ENCODE results near the gene SNX24. TPM values are rescaled to one million over a fixed set of nuclear protein-coding genes. Genes with fewer than 3 reads are reported as not detected.

SNX24 gene
- polyA plus RNA-seq, 3 donors: 3.5 to 10.6 (median 8.0) TPM

DNA sequence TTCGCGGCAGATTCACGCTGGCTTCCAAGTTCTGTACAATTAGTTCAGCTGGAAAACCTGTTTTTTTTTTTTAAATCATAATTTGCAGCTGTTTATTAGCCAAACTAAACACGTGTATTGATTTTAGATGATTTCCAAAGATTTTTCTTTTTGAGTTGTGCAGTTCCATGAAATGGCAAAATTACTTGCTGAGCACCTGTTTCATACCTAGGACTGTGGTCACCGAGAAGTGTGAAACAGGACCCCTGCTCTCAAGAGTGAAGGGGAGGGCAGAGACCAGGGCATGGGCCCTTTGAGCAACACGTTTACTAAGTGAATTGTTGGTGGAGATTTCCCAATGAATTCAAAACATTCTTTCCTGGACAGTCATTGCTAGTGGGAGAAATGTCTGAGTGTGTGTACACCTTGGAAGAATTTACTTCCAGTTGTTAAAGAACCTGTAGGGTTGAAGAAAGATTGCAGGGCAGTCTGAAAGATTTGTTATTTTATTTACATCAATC is 688 bp downstream of the SNX24 start:
- Histone ChIP-seq H4K20me1 (ENCODE audit: insufficient read depth, low read length) (no peaks in the 10 kb centered on the region), H3K4me1 (ENCODE audit: control insufficient read depth in 1 of 2, insufficient read depth in 2 of 2, low read length in 2 of 2) (peaks cover 40 to 65% of the 10 kb centered on the region in 2 donors), H3K27me3 (ENCODE audit: control insufficient read depth in 2 of 2, insufficient read depth in 2 of 2, low read length in 2 of 2) (no peaks in the 10 kb centered on the region), H3K79me2 (ENCODE audit: insufficient read depth, low read length) (no peaks in the 10 kb centered on the region), H3K36me3 (replicated peaks in 1 of 2; ENCODE audit: control insufficient read depth in 1 of 2, insufficient read depth in 2 of 2, low read length in 2 of 2) (no peaks in the 10 kb centered on the region), H3K4me2 (replicated peaks; ENCODE audit: extremely low read depth, low read length, poor library complexity, severe bottlenecking) (peak overlapping the region; percentile 97), H2AFZ (ENCODE audit: insufficient read depth, low read depth, low read length, poor library complexity, severe bottlenecking) (peak overlapping the region; percentile 93), H3K9me3 (replicated peaks in 1 of 2; ENCODE audit: control insufficient read depth in 1 of 2, insufficient read depth in 1 of 2, low read length in 2 of 2) (no peaks in the 10 kb centered on the region), H3K27ac (ENCODE audit: low read depth in 1 of 2, low read length in 2 of 2) (peak overlapping the region in 1 of 2 donors; percentile 52), H3K9ac (ENCODE audit: insufficient read depth, low read length, poor library complexity, severe bottlenecking) (peak overlapping the region; percentile 69), H3K4me3 (replicated peaks in 1 of 3; ENCODE audit: low read depth in 2 of 3, low read length in 3 of 3) (peak overlapping the region; percentile 64 to 93 (median 85))
- Mint-ChIP-seq H3K27me3 (ENCODE audit: low read depth in 3 of 3) (peaks cover 2 to 6% (median 2%) of the 10 kb centered on the region in 3 donors), H3K27ac (peak overlapping the region in 3 of 7 donors; percentile 46 to 54 (median 50)), H3K36me3 (peaks cover 4 to 6% of the 10 kb centered on the region in 2 donors), H3K4me3 (peak overlapping the region; percentile 81 to 84), H3K4me1 (peaks cover 52% of the 10 kb centered on the region), H3K9me3 (peaks cover 0 to 2% (median 0%) of the 10 kb centered on the region in 7 donors)
- TF ChIP-seq, protein P1, sequence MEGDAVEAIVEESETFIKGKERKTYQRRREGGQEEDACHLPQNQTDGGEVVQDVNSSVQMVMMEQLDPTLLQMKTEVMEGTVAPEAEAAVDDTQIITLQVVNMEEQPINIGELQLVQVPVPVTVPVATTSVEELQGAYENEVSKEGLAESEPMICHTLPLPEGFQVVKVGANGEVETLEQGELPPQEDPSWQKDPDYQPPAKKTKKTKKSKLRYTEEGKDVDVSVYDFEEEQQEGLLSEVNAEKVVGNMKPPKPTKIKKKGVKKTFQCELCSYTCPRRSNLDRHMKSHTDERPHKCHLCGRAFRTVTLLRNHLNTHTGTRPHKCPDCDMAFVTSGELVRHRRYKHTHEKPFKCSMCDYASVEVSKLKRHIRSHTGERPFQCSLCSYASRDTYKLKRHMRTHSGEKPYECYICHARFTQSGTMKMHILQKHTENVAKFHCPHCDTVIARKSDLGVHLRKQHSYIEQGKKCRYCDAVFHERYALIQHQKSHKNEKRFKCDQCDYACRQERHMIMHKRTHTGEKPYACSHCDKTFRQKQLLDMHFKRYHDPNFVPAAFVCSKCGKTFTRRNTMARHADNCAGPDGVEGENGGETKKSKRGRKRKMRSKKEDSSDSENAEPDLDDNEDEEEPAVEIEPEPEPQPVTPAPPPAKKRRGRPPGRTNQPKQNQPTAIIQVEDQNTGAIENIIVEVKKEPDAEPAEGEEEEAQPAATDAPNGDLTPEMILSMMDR (IDR thresholded peaks at IDR 0.05): no peak
- no peak for DNase-seq
- WGBS (ENCODE audit: insufficient coverage): 0% methylated on average over 3 of the region's 6 CpGs
- intact Hi-C loops (cut with micrococcal nuclease): no loop called here

DNA sequence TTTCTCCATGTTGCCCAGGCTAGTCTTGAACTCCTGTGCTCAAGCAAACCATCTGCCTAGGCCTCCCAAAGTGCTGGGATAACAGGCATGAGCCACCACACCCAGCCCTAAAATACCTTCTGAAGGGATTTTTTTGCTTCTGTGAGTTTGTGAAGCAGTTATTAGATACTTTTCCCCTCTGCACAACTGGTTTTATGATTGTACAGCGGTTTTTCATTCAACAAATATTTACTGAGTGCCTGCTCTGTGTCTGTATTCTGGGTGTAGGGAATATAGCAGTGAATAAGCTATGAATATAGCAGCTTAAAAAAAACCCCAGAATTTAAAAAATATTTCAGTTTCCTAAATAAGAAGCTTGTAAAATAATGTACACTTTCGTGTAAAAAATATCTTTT is 2.3 kb downstream of the SNX24 start:
- Histone ChIP-seq H3K27me3 (ENCODE audit: control insufficient read depth in 2 of 2, insufficient read depth in 2 of 2, low read length in 2 of 2) (no peaks in the 10 kb centered on the region), H3K4me1 (ENCODE audit: control insufficient read depth in 1 of 2, insufficient read depth in 2 of 2, low read length in 2 of 2) (peaks cover 40 to 66% of the 10 kb centered on the region in 2 donors), H3K4me2 (replicated peaks; ENCODE audit: extremely low read depth, low read length, poor library complexity, severe bottlenecking) (no peak overlapping the region), H3K9ac (ENCODE audit: insufficient read depth, low read length, poor library complexity, severe bottlenecking) (no peak overlapping the region), H3K79me2 (ENCODE audit: insufficient read depth, low read length) (peaks cover 5% of the 10 kb centered on the region), H3K9me3 (replicated peaks in 1 of 2; ENCODE audit: control insufficient read depth in 1 of 2, insufficient read depth in 1 of 2, low read length in 2 of 2) (no peaks in the 10 kb centered on the region), H4K20me1 (ENCODE audit: insufficient read depth, low read length) (no peaks in the 10 kb centered on the region), H2AFZ (ENCODE audit: insufficient read depth, low read depth, low read length, poor library complexity, severe bottlenecking) (no peak overlapping the region), H3K4me3 (replicated peaks in 1 of 3; ENCODE audit: low read depth in 2 of 3, low read length in 3 of 3) (no peak overlapping the region), H3K27ac (ENCODE audit: low read depth in 1 of 2, low read length in 2 of 2) (no peak overlapping the region), H3K36me3 (replicated peaks in 1 of 2; ENCODE audit: control insufficient read depth in 1 of 2, insufficient read depth in 2 of 2, low read length in 2 of 2) (no peaks in the 10 kb centered on the region)
- Mint-ChIP-seq H3K4me3 (no peak overlapping the region), H3K9me3 (peaks cover 0 to 2% (median 0%) of the 10 kb centered on the region in 7 donors), H3K4me1 (peaks cover 53% of the 10 kb centered on the region), H3K36me3 (peaks cover 0 to 10% of the 10 kb centered on the region in 2 donors), H3K27me3 (ENCODE audit: low read depth in 3 of 3) (peaks cover 2 to 6% (median 2%) of the 10 kb centered on the region in 3 donors), H3K27ac (no peak overlapping the region)
- DNase-seq: no peak
- TF ChIP-seq, protein P1 (IDR thresholded peaks at IDR 0.05): no peak
- no CpG with 5 or more reads among the region's 2 CpGs for WGBS (ENCODE audit: insufficient coverage)
- intact Hi-C loops (cut with micrococcal nuclease): no loop called here

Data from CD14-positive monocyte (primary cell).